ENCODE results near the gene GPD2. TPM values are rescaled to one million over a fixed set of nuclear protein-coding genes. Genes with fewer than 3 reads are reported as not detected.

GPD2 gene
- total RNA-seq, 1 experiment from 2014 or later = 62.5 TPM

DNA sequence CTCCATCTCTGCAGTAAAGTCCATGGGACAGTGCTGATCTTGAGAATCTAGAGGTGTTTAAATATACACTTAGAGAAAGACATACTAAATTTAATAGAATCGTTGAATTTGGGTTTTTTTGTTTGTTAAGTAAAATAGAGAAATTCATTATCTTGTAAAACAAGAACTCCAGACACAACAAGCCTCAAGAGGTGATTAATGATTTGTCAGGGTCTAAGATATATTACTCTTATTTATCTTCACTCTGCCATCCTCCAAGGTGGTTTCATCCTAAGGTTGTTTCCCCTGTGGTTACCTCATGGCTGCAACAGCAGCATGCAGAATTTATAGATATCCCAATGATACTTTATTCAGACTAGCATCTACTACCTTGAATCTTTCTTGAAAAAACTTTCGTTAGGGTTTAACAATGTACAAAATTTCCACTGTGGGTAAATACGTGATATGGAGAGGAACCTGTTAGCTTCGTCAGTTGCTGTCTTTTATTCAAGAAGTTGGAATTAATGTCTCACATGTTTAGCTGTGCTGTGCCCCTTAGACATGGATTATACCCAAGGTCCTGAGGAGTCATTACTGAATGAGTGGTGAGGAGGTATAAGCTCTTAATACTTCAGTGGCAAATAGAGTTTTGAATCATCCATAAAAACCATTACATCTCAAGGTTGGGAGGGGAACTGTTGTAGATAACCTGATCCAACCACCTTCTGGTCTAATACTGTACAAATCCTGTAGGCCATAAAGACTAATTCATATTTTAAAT is 128.0 kb downstream of the GPD2 start:
- BruUV-seq (replicated peaks) = no TSS peak
- H3K4me1 Mint-ChIP-seq (ENCODE audit: insufficient read depth, unreplicated experiment) = no peaks in the 10 kb centered on the region
- DNase-seq (ENCODE audit: unreplicated experiment) = no peak
- TF ChIP-seq, protein P1, sequence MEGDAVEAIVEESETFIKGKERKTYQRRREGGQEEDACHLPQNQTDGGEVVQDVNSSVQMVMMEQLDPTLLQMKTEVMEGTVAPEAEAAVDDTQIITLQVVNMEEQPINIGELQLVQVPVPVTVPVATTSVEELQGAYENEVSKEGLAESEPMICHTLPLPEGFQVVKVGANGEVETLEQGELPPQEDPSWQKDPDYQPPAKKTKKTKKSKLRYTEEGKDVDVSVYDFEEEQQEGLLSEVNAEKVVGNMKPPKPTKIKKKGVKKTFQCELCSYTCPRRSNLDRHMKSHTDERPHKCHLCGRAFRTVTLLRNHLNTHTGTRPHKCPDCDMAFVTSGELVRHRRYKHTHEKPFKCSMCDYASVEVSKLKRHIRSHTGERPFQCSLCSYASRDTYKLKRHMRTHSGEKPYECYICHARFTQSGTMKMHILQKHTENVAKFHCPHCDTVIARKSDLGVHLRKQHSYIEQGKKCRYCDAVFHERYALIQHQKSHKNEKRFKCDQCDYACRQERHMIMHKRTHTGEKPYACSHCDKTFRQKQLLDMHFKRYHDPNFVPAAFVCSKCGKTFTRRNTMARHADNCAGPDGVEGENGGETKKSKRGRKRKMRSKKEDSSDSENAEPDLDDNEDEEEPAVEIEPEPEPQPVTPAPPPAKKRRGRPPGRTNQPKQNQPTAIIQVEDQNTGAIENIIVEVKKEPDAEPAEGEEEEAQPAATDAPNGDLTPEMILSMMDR (IDR thresholded peaks at IDR 0.05; ENCODE audit: unreplicated experiment) = no peak
- ChIA-PET POLR2A (interaction anchor here (0.6 to 1.2 kb wide), 2 partner anchors 223 to 229 kb away, joined by 3 read pairs; no protein-coding TSS in a partner anchor), CTCF (interaction anchor here (0.7 to 2.0 kb wide), 4 partner anchors 14 to 763 kb away, joined by 3 to 5 read pairs (median 4); no protein-coding TSS in a partner anchor)
- no peaks in the 10 kb centered on the region for H3K9me3 Mint-ChIP-seq (ENCODE audit: unreplicated experiment)
- no peaks in the 10 kb centered on the region for H3K27me3 Mint-ChIP-seq (ENCODE audit: insufficient read depth, unreplicated experiment)
- H3K36me3 Mint-ChIP-seq (ENCODE audit: insufficient read depth, unreplicated experiment) = peaks cover 8% of the 10 kb centered on the region
- H3K27ac Mint-ChIP-seq (ENCODE audit: low read depth, unreplicated experiment) = no peak overlapping the region
- intact Hi-C loops (cut with micrococcal nuclease) = no loop called here
- H3K4me3 Mint-ChIP-seq (ENCODE audit: unreplicated experiment) = no peak overlapping the region

- Mint-ChIP-seq H3K4me1 (ENCODE audit: insufficient read depth, unreplicated experiment) (no peaks in the 10 kb centered on the region), H3K27ac (ENCODE audit: low read depth, unreplicated experiment) (no peak overlapping the region), H3K27me3 (ENCODE audit: insufficient read depth, unreplicated experiment) (no peaks in the 10 kb centered on the region), H3K4me3 (ENCODE audit: unreplicated experiment) (no peak overlapping the region), H3K9me3 (ENCODE audit: unreplicated experiment) (no peaks in the 10 kb centered on the region), H3K36me3 (ENCODE audit: insufficient read depth, unreplicated experiment) (peaks cover 7% of the 10 kb centered on the region)
- TF ChIP-seq, protein P1 (IDR thresholded peaks at IDR 0.05; ENCODE audit: unreplicated experiment) = no peak
- intact Hi-C loops (cut with micrococcal nuclease) = no loop called here
- ChIA-PET POLR2A (interaction anchor here (1.2 kb wide), 2 partner anchors 124 to 224 kb away, joined by 3 read pairs; no protein-coding TSS in a partner anchor), CTCF (interaction anchor here (0.9 kb wide), 1 partner anchor 36 kb away, joined by 3 read pairs; no protein-coding TSS in a partner anchor)
- no TSS peak for BruUV-seq (replicated peaks)
- no peak for DNase-seq (ENCODE audit: unreplicated experiment)
Measured at GRCh38 chr2:156565066-156565710, 129.0 kb downstream of the GPD2 start.

GRCh38 chr2:156573710-156574109 is 137.5 kb downstream of the GPD2 start:
- no TSS peak for BruUV-seq (replicated peaks)
- intact Hi-C loops (cut with micrococcal nuclease) = no loop called here
- TF ChIP-seq, protein P1 (IDR thresholded peaks at IDR 0.05; ENCODE audit: unreplicated experiment) = no peak
- no peaks in the 10 kb centered on the region for H3K9me3 Mint-ChIP-seq (ENCODE audit: unreplicated experiment)
- H3K4me1 Mint-ChIP-seq (ENCODE audit: insufficient read depth, unreplicated experiment) = no peaks in the 10 kb centered on the region
- POLR2A ChIA-PET = interaction anchor here (0.7 to 1.0 kb wide), 2 partner anchors 10 to 239 kb away, joined by 4 read pairs; no protein-coding TSS in a partner anchor
- peaks cover 16% of the 10 kb centered on the region for H3K36me3 Mint-ChIP-seq (ENCODE audit: insufficient read depth, unreplicated experiment)
- no peaks in the 10 kb centered on the region for H3K27me3 Mint-ChIP-seq (ENCODE audit: insufficient read depth, unreplicated experiment)
- no peak overlapping the region for H3K4me3 Mint-ChIP-seq (ENCODE audit: unreplicated experiment)
- no peak for DNase-seq (ENCODE audit: unreplicated experiment)
- no peak overlapping the region for H3K27ac Mint-ChIP-seq (ENCODE audit: low read depth, unreplicated experiment)
- CTCF ChIA-PET = interaction anchor here (0.6 to 1.4 kb wide), 5 partner anchors 9 to 1197 kb away, joined by 3 to 8 read pairs (median 5); no protein-coding TSS in a partner anchor

GRCh38 chr2:156574112-156574511 is 137.9 kb downstream of the GPD2 start:
- intact Hi-C loops (cut with micrococcal nuclease) = no loop called here
- Mint-ChIP-seq H3K27me3 (ENCODE audit: insufficient read depth, unreplicated experiment) (no peaks in the 10 kb centered on the region), H3K4me3 (ENCODE audit: unreplicated experiment) (no peak overlapping the region), H3K4me1 (ENCODE audit: insufficient read depth, unreplicated experiment) (no peaks in the 10 kb centered on the region), H3K36me3 (ENCODE audit: insufficient read depth, unreplicated experiment) (peaks cover 20% of the 10 kb centered on the region), H3K9me3 (ENCODE audit: unreplicated experiment) (no peaks in the 10 kb centered on the region), H3K27ac (ENCODE audit: low read depth, unreplicated experiment) (no peak overlapping the region)
- no TSS peak for BruUV-seq (replicated peaks)
- CTCF ChIA-PET = interaction anchor here (0.8 to 1.4 kb wide), 5 partner anchors 9 to 1197 kb away, joined by 3 to 8 read pairs (median 5); no protein-coding TSS in a partner anchor
- DNase-seq (ENCODE audit: unreplicated experiment) = no peak
- TF ChIP-seq, protein P1 (IDR thresholded peaks at IDR 0.05; ENCODE audit: unreplicated experiment) = no peak
- POLR2A ChIA-PET = interaction anchor here (0.7 to 1.0 kb wide), 2 partner anchors 9 to 240 kb away, joined by 4 read pairs; no protein-coding TSS in a partner anchor
